Right lobe of liver (tissue), 4 donors: ENCODE results near the gene ZNF41.

ENCODE experiments used
- POLR2A ChIP-seq: fragments of 450-650 bp; IDR thresholded peaks from one replicate; pipeline ENCODE4 v1.6.1; 2017; ENCODE audit warnings: antibody characterized with exemption, mild to moderate bottlenecking
- TF ChIP-seq, protein P1 (sequence below), 4 donors: fragments of 200-600 bp in 3 of 4; fragments of 450-650 bp in 1 of 4; IDR thresholded peaks; one replicate each; pipeline versions ENCODE4 v1.5.1 to v1.8.0; 2016 to 2022; ENCODE audit warnings: antibody characterized with exemption in 4 of 4, mild to moderate bottlenecking in 2 of 4
- donor health status: DM: no; HTN: no; CAD: no.
- donor health status: DM: no; HTN: no; CAD: no.
- donor health status: DM: no; HTN: yes; CAD: no.

DNA sequence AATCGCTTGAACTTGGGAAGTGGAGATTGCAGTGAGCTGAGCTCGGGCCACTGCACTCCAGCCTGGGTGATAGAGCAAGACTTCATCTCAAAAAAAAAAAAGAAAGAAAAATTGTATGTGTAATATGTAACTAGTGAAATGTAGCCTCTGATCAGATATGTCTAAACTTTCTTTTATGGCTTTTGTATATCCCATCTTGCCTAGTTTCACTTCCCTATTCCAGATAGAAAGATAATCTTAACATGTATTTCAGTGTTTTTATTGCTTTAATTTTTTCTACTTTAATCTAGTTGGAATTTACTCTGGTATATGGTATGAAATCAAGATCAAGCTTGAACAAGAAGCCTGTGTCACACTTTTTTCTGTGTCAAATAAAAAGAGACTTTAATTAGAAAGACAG is 1.9 kb upstream of the ZNF41 start:
- TF ChIP-seq, protein P1, sequence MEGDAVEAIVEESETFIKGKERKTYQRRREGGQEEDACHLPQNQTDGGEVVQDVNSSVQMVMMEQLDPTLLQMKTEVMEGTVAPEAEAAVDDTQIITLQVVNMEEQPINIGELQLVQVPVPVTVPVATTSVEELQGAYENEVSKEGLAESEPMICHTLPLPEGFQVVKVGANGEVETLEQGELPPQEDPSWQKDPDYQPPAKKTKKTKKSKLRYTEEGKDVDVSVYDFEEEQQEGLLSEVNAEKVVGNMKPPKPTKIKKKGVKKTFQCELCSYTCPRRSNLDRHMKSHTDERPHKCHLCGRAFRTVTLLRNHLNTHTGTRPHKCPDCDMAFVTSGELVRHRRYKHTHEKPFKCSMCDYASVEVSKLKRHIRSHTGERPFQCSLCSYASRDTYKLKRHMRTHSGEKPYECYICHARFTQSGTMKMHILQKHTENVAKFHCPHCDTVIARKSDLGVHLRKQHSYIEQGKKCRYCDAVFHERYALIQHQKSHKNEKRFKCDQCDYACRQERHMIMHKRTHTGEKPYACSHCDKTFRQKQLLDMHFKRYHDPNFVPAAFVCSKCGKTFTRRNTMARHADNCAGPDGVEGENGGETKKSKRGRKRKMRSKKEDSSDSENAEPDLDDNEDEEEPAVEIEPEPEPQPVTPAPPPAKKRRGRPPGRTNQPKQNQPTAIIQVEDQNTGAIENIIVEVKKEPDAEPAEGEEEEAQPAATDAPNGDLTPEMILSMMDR (IDR thresholded peaks at IDR 0.05) = no peak
- no peak for TF ChIP-seq POLR2A
